ENCODE results near the gene UPF1. TPM values are rescaled to one million over a fixed set of nuclear protein-coding genes. Genes with fewer than 3 reads are reported as not detected.

The UPF1 gene
- total RNA-seq, 1 experiment from 2014 or later = 78.8 TPM

- no peak overlapping the region for H3K4me3 ChIP-seq
- ChIA-PET CTCF (no interaction called here), POLR2A (ENCODE audit: unreplicated experiment) (no interaction called here)
- H3K27ac ChIP-seq = no peak overlapping the region
- H3K9me3 ChIP-seq (ENCODE audit: insufficient read depth, low read depth) = no peaks in the 10 kb centered on the region
- peaks cover 16% of the 10 kb centered on the region for H3K36me3 ChIP-seq (ENCODE audit: low read depth)
- H3K27me3 ChIP-seq (ENCODE audit: insufficient read depth, low read depth) = no peaks in the 10 kb centered on the region
- H2AFZ ChIP-seq = no peak overlapping the region
- no peak for DNase-seq
- no peaks in the 10 kb centered on the region for H3K4me1 ChIP-seq (replicated peaks; ENCODE audit: insufficient read depth)
- intact Hi-C loops (cut with micrococcal nuclease; ENCODE audit: unreplicated experiment) = no loop called here
- TF ChIP-seq EZH2 (IDR thresholded peaks at IDR 0.05; ENCODE audit: low read depth) = no peak
- TF ChIP-seq, protein P1, sequence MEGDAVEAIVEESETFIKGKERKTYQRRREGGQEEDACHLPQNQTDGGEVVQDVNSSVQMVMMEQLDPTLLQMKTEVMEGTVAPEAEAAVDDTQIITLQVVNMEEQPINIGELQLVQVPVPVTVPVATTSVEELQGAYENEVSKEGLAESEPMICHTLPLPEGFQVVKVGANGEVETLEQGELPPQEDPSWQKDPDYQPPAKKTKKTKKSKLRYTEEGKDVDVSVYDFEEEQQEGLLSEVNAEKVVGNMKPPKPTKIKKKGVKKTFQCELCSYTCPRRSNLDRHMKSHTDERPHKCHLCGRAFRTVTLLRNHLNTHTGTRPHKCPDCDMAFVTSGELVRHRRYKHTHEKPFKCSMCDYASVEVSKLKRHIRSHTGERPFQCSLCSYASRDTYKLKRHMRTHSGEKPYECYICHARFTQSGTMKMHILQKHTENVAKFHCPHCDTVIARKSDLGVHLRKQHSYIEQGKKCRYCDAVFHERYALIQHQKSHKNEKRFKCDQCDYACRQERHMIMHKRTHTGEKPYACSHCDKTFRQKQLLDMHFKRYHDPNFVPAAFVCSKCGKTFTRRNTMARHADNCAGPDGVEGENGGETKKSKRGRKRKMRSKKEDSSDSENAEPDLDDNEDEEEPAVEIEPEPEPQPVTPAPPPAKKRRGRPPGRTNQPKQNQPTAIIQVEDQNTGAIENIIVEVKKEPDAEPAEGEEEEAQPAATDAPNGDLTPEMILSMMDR (conservative IDR thresholded peaks at IDR 0.05) = no peak
- H3K9me2 ChIP-seq (ENCODE audit: insufficient read depth) = no peaks in the 10 kb centered on the region
- H3K4me2 ChIP-seq = no peak overlapping the region
- no peaks in the 10 kb centered on the region for H3K79me2 ChIP-seq (ENCODE audit: low read depth)
- H4K20me1 ChIP-seq (ENCODE audit: insufficient read depth) = peaks cover 39% of the 10 kb centered on the region
- BruUV-seq (replicated peaks) = no TSS peak
- H3F3A ChIP-seq (ENCODE audit: insufficient read depth, low read depth) = peaks cover 53% of the 10 kb centered on the region; the same call in 1 of the 2 replicates
Observed at GRCh38 chr19:18869023-18869618, 37.4 kb downstream of the UPF1 start.

DNA sequence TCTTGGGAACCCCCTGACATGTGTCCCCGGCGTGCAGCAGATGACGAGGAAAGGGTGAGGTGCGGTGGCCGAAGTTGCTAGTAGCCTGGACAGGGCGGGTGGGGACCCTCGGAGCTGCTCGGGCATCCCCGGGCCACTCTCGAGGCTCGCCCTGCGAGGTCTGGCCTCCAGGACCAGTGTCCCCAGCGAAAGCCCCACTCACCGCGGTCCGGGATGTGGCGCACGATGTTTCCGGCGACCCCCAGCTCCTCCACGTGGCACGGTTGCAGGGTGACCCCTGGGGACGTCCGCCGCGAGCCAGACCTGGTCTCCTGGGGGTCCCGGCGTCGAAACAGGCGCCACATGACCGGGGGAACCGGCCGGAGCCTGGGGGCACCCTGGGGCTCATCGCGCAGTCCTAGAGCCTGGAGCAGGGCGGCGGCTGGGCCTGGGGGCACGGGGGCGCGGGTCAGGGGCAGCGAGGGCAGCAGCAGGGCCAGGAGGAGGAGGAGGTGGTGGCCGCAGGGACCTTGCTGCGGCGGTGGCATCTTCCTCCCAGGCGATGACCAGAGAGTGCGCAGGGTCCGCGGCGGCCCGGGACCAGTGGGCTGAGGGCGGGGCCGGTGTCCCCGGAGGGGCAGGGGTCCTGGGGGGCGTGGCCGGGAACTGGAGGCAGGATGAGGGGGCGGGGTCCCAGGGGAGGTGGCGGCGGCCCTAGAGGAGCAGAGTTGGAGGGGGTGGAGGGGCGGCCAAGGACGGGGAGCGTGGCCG is 38.2 kb downstream of the UPF1 start:
- Histone ChIP-seq H3K27ac (no peak overlapping the region), H3F3A (ENCODE audit: insufficient read depth, low read depth) (peaks cover 57% of the 10 kb centered on the region; the same call in 1 of the 2 replicates), H3K9me3 (ENCODE audit: insufficient read depth, low read depth) (no peaks in the 10 kb centered on the region), H3K79me2 (ENCODE audit: low read depth) (no peaks in the 10 kb centered on the region), H3K4me3 (no peak overlapping the region), H3K4me1 (replicated peaks; ENCODE audit: insufficient read depth) (no peaks in the 10 kb centered on the region), H3K4me2 (no peak overlapping the region), H3K27me3 (ENCODE audit: insufficient read depth, low read depth) (no peaks in the 10 kb centered on the region), H2AFZ (no peak overlapping the region), H4K20me1 (ENCODE audit: insufficient read depth) (peaks cover 39% of the 10 kb centered on the region), H3K36me3 (ENCODE audit: low read depth) (peaks cover 14% of the 10 kb centered on the region), H3K9me2 (ENCODE audit: insufficient read depth) (no peaks in the 10 kb centered on the region)
- no TSS peak for BruUV-seq (replicated peaks)
- intact Hi-C loops (cut with micrococcal nuclease; ENCODE audit: unreplicated experiment) = no loop called here
- DNase-seq = no peak
- CTCF ChIA-PET = no interaction called here
- POLR2A ChIA-PET (ENCODE audit: unreplicated experiment) = no interaction called here
- TF ChIP-seq, protein P1 (conservative IDR thresholded peaks at IDR 0.05) = no peak
- TF ChIP-seq EZH2 (IDR thresholded peaks at IDR 0.05; ENCODE audit: low read depth) = no peak

DNA sequence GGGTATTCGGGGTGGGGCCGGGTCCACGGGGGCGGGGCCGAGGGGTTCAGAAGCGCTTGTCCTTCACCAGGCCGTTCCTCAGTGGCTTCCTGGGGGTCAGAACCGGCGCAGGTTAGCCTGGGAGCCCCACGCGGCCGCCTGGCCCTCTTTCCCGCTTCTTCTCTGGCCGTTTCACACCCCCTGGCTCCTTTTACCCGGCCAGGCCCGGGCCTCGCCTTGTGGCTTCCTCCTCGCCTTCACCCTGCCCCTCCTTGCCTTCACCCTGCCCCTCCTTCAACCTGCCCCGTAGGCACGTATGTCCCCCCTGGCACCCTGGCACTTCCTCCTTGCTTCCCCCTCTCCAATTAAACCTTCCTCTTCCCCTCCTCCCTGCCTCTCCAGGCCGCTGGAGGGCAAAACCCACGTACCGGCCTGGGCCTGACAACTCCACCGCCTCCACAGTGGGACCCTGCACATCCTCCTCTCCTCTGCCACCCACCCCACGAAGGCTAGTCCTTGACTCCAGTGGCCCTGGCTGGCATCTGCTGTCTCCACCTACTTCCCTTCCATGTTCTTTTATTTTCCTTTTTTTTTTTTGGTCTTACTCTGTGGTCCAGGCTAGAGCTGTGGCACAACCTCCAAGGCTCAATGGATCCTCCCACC is 38.9 kb downstream of the UPF1 start:
- Histone ChIP-seq H3K4me1 (replicated peaks; ENCODE audit: insufficient read depth) (no peaks in the 10 kb centered on the region), H3K4me3 (no peak overlapping the region), H3K27ac (no peak overlapping the region), H3K4me2 (no peak overlapping the region), H2AFZ (no peak overlapping the region), H3K36me3 (ENCODE audit: low read depth) (peaks cover 7% of the 10 kb centered on the region), H3K9me2 (ENCODE audit: insufficient read depth) (no peaks in the 10 kb centered on the region), H3F3A (ENCODE audit: insufficient read depth, low read depth) (peaks cover 58% of the 10 kb centered on the region; the same call in 1 of the 2 replicates), H3K79me2 (ENCODE audit: low read depth) (no peaks in the 10 kb centered on the region), H3K27me3 (ENCODE audit: insufficient read depth, low read depth) (no peaks in the 10 kb centered on the region), H4K20me1 (ENCODE audit: insufficient read depth) (peaks cover 34% of the 10 kb centered on the region), H3K9me3 (ENCODE audit: insufficient read depth, low read depth) (no peaks in the 10 kb centered on the region)
- DNase-seq = no peak
- intact Hi-C loops (cut with micrococcal nuclease; ENCODE audit: unreplicated experiment) = no loop called here
- ChIA-PET POLR2A (ENCODE audit: unreplicated experiment) (no interaction called here), CTCF (no interaction called here)
- no TSS peak for BruUV-seq (replicated peaks)
- TF ChIP-seq EZH2 (IDR thresholded peaks at IDR 0.05; ENCODE audit: low read depth) = no peak
- TF ChIP-seq, protein P1 (conservative IDR thresholded peaks at IDR 0.05) = no peak
